ENCODE measurements around the gene RPS10.
"Not testable (repeated sequence)": the region's sequence is repeated elsewhere in the genome, so short reads cannot be mapped to it uniquely, and the experiment has no call there.

The RPS10 gene

DNA sequence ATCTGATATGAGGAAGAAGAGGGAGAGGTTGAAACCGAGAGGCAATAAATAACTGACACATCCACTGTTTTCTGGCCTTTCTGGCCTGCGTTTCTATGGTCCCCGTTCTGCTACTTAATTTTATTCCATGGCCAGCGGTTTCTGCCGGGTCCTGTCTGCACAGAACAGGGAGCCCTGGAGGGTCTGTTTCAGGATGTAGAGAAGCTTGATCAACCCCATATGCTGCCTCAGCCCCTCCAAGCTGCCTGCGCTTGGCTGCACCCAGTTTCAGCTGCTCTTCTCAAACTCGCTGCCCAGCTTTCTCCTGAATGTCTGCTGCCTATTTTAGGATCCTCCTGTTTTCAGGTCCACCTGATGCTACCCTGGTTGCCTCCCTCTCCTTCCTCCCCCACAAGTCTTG is 21.5 kb upstream of the RPS10 start:
- no peak for DNase-seq

GRCh38 chr6:34445313-34445860 is 19.5 kb upstream of the RPS10 start:
- no peak for DNase-seq

GRCh38 chr6:34441526-34441925 is 15.7 kb upstream of the RPS10 start:
- no peak for DNase-seq

DNA sequence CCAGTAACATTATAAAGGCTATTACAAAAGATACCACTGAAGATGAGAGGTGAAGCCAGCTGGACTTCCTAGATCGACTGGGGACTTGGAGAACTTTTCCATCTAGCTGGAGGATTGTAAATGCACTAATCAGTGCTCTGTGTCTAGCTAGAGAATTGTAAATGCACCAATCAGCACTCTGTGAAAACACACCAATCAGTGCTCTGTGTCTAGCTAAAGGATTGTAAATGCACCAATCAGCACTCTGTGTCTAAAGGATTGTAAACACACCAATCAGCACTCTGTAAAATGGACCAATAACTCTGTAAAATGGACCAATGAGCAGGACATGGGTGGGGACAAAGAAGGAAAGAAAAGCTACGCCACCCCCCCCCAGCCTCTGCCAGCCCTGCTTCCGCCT is 13.6 kb upstream of the RPS10 start:
- DNase-seq: no peak

DNA sequence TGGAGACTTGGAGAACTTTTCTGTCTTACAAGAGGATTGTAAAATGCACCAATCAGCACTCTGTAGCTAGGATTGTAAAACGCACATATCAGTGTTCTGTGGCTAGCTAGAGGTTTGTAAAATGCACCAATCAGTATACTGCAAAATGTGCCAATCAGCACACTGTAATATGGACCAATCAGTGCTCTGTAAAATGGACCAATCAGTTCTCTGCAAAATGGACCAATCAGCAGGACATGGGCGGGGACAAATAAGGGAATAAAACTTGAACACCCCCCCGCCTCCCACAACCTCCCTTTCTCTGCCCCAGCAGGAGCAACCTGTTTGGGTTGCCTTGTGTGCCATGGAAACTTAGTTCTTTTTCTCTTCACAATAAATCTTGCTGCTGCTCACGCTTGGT is 12.8 kb upstream of the RPS10 start:
- no peak for DNase-seq

DNA sequence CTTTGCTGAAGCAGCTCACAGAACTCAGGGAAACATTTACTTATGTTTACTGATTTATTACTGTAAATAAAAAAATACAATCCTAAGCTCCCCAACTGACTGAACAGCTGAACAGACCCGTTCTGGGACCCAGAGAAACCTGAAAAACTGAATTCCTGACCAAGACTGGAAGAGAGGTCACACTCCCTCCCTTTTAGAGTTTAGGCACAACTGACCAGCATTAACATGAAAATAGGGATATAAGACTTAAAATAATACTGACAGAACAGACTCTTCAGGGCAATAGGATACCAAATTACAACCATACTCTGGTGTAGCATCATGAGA is 11.7 kb upstream of the RPS10 start:
- no peak for DNase-seq

GRCh38 chr6:34436803-34437643 is 11.2 kb upstream of the RPS10 start:
- no peak for DNase-seq

DNA sequence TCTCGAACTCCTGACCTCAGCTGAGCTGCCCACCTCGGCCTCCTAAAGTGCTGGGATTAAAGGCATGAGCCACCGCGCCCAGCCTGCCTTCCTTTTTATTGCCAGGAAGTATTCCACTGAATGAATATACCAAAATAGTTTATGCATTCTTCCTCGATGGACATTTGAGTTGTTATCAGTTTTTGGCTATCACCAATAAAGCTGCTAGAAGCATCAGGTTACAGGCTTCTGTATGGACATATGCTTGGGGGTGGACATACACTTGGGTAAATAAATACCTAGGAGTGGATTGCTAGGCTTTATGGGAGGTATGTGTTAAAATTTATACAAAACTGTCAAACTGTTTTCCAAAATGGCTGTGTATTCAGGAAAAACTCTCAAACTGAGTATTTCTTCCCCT is 10.0 kb upstream of the RPS10 start:
- DNase-seq: no peak

DNA sequence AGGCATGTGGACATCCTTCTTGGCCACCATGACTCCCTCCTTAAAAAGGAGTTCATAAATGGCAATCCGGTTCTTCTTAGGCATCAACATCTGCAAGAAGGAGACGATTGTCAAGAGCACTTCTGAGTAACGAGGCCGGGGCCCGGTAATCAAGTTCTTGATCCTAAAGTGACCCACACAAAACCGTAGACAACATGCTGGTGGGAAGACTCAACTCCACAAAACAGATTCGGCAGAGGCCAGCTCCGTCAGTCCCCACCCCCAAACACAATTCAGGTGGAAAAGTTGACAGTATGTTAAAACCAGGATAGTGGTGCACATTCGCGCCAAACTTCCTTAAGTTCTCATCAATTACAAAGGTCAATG is 754 bp downstream of the RPS10 start:
- DNase-seq: no peak

DNA sequence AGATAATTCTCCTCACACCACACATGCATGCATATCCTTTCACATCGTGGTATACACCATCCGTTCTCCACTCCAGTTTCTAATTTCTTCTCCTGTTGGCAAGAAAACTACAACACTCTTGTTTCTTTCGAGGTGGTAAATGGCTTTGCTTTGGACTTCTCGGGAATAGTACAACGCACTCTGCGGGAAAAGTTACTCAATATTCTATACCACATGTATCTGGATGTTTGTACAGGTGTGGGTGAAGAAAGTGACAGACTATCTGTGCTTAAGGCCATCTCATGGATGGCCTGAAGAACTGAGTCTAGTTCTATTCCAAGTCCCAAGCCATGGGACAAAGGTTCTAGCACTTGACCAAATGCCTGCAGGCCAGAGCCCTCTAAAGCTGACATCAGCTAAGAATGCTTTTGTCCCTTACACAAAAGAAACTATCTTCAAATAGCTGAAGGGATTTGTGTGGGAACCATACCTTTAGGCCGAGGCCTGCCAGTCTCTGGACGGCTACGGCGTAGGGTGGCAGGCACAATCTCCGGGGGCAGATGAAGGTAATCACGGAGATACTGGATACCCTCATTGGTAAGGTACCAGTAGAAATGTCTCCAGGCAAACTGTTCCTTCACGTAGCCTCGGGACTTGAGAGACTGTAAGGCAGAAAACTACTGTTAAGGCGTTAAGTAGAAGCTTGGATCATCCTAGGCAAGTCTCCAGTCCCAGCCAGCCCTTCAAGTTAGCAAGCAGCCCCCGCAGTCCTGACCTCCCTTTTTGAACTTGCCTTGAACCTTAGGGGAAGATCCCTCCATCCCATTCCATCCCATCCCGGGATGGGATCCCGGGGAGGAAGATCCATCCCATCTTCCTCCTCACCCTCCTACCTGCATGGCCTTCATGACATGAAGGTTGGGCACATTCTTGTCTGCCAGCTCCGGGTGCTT is 1.4 kb downstream of the RPS10 start:
- no peak for DNase-seq

- DNase-seq: no peak
These were observed 2.6 kb downstream of the RPS10 start for GRCh38 chr6:34423254-34423653.

DNA sequence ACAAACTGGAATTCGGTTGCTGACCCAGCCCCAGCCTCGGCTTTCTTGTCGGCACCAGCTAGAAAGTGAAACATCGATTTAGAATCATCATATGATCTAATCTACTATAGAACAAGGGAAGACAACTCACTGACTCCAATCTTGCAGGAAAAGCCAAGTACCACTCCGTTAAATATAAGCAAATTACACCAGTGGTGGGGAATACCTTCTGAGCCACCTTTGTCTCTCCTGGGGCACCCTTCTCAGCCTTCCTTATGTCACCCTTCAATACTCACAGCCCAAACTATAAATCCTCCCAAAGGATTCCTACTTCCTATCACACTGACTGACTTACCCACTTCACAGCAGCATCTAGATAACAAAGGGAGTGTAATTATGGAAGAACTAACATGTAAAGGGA is 7.5 kb downstream of the RPS10 start:
- no peak for DNase-seq

GRCh38 chr6:34416877-34417371 is 8.9 kb downstream of the RPS10 start:
- no peak for DNase-seq

DNA sequence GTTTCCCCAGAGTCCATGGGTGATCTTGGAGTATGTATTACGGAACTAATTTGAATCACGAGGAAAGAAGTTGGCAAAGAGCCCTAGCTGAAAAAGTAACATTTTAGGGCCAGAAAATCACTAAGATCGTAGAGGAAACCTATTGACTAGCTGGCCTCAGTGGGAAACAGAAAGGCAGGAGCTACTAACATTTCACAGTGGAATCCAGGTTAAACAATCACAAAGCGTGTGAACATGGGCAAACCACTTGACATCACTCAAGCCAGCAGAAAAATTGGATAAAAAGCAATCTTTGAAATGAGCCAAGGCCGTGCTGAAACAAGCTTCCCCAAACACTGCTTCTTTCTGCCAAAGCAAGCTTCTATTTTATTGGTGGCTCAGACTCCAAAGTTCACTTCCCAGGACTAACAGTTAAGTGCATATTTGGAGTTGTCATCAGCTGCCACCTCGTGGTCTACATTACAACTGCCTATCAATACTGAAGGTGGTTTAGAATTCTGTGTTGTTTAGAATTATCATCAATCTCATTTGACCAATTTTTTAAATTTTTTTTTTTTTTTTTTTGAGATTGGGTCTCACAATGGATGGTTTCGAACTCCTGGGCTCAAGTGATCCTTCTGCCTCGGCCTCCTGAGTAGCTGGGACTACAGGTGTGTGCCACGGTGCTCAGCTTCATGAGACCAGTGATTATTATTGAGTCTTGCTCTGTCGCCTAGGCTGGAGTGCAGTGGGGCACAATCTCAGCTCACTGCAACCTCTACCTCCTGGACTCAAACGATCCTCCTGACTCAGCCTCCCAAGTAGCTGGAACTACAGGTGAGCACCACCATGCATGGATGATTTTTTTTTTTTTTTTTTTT is 10.6 kb downstream of the RPS10 start:
- peak; percentile 24 for DNase-seq

DNA sequence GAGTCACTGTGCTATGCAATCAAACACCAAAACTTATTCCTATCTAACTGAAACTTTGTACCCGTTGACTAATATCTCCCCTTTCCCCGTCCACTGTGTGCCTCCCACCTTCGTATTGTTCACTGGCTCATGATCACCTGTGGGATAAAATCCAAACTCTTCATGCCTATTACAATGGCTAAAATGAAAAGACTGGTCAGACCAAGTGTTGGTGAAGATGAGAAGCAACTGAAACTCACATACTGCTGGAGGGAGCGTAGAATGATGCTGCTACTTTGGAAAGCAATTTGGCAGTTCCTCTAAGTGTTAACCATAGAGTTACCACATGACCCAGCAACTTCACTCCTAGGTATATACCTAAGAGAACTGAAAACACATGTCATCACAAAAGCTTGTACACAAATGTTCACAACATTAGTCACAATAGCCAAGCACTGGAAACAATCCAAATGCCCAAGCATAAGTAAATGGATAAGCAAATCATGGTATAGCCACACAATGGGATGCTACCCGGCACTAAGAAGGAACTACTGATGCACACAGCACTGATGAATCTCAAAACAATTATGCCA is 13.1 kb downstream of the RPS10 start:
- no peak for DNase-seq

- no peak for DNase-seq
These were observed 13.9 kb downstream of the RPS10 start for GRCh38 chr6:34412016-34412415.

- not testable (repeated sequence) for DNase-seq
These were observed 18.0 kb downstream of the RPS10 start for GRCh38 chr6:34407915-34408314.

DNA sequence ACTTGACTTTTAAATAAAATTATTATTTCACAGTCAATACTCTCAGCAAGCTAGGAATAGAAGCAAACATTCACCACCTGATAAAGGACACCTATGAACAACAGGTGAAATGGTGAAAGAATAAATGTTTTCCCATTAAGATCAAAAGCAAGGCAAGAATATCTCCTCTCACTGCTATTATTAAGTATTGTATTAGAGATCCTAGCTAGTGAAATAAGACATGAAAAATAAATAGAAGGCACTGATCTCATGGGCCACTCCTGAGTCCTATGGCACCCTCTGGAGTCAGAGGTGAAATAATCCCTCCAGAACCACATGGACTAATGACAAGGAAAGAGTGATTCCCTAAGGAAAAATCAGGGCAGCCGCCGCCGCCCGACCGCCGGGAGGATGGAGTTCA is 29.4 kb downstream of the RPS10 start:
- no peak for DNase-seq

DNA sequence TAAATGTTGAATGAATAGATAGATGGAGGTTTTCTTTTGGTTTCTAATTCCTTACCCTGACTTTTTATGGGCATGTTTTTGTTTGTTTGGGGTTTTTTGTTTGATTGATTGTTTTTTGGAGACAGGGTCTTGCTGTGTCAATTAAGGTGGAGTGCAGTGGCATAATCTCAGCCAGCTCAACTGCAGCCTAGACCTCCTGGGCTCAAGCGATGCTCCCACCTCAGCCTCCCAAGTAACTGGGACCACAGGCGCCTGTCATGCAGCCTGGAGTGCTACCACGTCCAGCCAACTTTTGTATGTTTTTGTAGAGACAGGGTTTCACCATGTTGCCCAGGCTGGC is 31.9 kb downstream of the RPS10 start:
- DNase-seq: no peak

DNA sequence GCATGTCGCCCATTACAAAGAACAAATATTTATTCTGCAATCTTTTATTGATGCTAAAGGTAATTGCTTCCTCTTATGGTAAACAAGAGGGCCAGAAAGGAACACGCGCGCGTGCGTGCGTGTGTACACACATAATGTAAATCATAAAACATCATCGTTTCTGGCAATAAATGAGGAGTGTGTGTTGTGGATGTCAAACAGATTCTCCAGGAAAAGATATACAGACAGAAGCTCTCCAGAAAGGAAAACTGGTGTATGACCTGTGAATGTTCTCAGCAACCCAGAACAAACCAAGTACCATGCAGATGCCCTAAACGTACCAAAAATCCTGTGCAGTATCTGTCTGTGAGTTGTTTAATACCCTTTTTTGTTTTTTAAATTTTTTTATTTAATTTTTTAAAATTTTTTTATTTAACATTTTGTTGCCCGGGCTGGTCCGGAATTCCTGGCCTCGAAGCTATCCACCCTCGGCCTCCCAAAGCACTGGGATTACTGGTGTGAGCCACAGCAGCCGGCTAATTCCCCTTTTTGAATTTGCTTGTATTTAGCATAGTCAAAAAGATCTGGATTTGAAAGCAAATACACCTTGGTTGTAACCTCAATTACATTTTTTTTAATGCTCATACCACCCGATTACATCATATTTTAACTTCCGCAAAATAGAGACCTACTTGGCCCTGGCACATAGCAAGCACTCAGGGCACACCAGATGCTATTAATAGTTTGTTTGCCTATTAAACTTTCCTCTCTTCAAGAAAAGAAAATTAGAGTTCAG is 32.5 kb downstream of the RPS10 start:
- DNase-seq: no peak

- peak; percentile 78 for DNase-seq
These were observed 33.2 kb downstream of the RPS10 start, which contains the start of gene NUDT3 for GRCh38 chr6:34392497-34393190. Gene NUDT3, minus strand, starts transcription at chr6:34392669. Its CDS starts 307 bp downstream, at chr6:34392362.

Data from NCI-H526 treated with DMSO at 0.1 percent for 48 hours (cell line).